Measurements from ENCODE around the gene ZNF385C.
"Not testable (repeated sequence)": the region's sequence is repeated elsewhere in the genome, so short reads cannot be mapped to it uniquely, and the experiment has no call there.

The ZNF385C gene

DNA sequence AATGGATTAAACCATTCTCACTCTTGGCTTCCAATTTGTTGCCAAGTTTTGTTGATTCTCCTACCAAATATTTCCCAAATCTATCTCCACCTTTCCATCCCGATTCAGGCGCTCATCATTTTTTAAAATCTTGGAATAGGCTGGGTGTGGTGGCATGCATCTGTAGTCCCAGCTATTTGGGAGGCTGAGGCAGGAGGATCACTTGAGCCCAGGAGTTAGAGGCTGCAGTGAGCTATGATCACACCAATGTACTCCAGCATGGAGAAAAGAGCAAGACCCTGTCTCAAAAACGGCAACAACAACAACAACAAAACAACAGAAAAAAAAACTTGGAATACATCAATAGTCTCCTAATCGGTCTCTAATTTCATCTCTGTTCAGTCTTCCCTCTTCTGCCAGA lies 79.3 kb downstream of the ZNF385C start:
- peaks cover 2% of the 10 kb centered on the region for H3K9me3 Mint-ChIP-seq
- no peak for DNase-seq (ENCODE audit: low spot score in 2 of 2)
- H3K27ac Mint-ChIP-seq, result peak overlapping the region; percentile 84
- no peak for ATAC-seq
- H3K4me1 Mint-ChIP-seq, result peaks cover 57% of the 10 kb centered on the region
- H3K4me3 Mint-ChIP-seq, result peak overlapping the region; percentile 93
- peaks cover 51% of the 10 kb centered on the region for H3K36me3 Mint-ChIP-seq

DNA sequence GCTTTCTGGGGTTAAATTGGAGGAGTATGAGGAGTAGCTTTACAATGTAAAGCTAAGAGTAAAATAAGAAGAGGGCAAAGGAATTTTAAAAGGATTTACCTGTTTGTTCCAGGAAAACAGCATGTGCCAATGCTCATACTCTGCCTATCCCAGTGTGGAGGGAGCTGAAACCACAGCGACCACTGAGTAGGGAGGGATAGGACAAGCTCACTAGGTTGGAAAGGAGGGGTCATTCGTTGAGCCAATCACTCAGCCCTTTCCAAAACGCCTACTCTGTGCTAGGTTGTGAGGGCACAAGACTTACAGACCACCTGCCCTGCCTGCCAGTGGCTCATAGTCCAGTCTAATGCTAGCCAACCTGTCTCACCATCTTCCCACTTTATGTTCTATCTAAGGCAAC lies 79.9 kb downstream of the ZNF385C start:
- peaks cover 48% of the 10 kb centered on the region for H3K36me3 Mint-ChIP-seq
- DNase-seq (ENCODE audit: low spot score in 2 of 2) (no peak), ATAC-seq (no peak)
- peak overlapping the region; percentile 98 for H3K27ac Mint-ChIP-seq
- peaks cover 2% of the 10 kb centered on the region for H3K9me3 Mint-ChIP-seq
- peak overlapping the region; percentile 93 for H3K4me3 Mint-ChIP-seq
- peaks cover 61% of the 10 kb centered on the region for H3K4me1 Mint-ChIP-seq

DNA sequence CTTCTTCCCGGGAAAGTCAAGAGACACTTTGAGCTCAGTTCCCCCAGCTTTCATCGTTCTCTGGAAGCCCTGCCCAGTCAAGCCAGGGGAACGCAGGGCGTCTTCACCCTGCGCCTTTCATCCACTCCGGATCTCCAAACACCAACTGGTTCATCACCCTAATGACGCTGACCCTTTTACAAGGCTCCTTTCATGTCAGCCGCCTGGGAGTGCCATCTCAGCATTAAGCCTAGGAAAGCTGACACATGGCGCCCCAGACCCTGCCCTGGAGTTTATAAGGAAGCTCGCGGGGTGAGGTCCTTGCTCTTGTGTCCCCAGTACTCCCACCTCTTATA lies 80.4 kb downstream of the ZNF385C start:
- H3K4me1 Mint-ChIP-seq, result peaks cover 66% of the 10 kb centered on the region
- peaks cover 46% of the 10 kb centered on the region for H3K36me3 Mint-ChIP-seq
- ATAC-seq (peak; percentile 27), DNase-seq (ENCODE audit: low spot score in 2 of 2) (no peak)
- H3K4me3 Mint-ChIP-seq, result peak overlapping the region; percentile 93
- peak overlapping the region; percentile 98 for H3K27ac Mint-ChIP-seq
- peaks cover 2% of the 10 kb centered on the region for H3K9me3 Mint-ChIP-seq

- H3K4me3 Mint-ChIP-seq, result peak within 1 kb of the TSS; percentile 93
Observed at GRCh38 chr17:42016941-42017865, 81.1 kb downstream of the ZNF385C start, which contains the start of gene DNAJC7. Gene DNAJC7, minus strand, starts transcription at chr17:42017439. Its CDS starts 23 bp downstream, at chr17:42017416.

GRCh38 chr17:42016411-42016831 lies 81.9 kb downstream of the ZNF385C start:
- peak overlapping the region; percentile 98 for H3K27ac Mint-ChIP-seq
- peak overlapping the region; percentile 93 for H3K4me3 Mint-ChIP-seq
- DNase-seq (ENCODE audit: low spot score in 2 of 2) (no peak), ATAC-seq (no peak)
- peaks cover 69% of the 10 kb centered on the region for H3K4me1 Mint-ChIP-seq
- peaks cover 2% of the 10 kb centered on the region for H3K9me3 Mint-ChIP-seq
- peaks cover 39% of the 10 kb centered on the region for H3K36me3 Mint-ChIP-seq

More at GRCh38 chr17:42016941-42017865, 81.1 kb downstream of the ZNF385C start, which contains the start of gene DNAJC7:
- peaks cover 67% of the 10 kb centered on the region for H3K4me1 Mint-ChIP-seq
- ATAC-seq (peak; percentile 93), DNase-seq (ENCODE audit: low spot score in 2 of 2) (peak; percentile 76 to 92)
- H3K9me3 Mint-ChIP-seq, result peaks cover 2% of the 10 kb centered on the region
- H3K27ac Mint-ChIP-seq, result peak within 1 kb of the TSS; percentile 98
- H3K36me3 Mint-ChIP-seq, result peaks cover 43% of the 10 kb centered on the region

DNA sequence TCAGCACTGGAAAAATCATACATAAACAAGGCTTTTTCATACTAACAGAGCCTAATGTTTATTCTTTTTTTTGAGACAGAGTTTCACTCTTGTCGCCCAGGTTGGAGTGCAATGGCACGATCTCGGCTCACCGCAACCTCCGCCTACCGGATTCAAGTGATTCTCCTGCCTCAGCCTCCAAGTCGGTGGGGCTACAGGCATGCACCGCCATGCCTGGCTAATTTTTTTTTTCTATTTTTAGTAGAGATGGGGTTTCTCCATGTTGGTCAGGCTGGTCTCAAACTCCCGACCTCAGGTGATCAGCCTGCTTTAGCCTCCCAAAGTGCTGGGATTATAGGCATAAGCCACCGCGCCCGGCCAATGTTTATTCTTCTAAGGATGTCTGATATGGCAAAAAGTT lies 84.5 kb downstream of the ZNF385C start:
- H3K9me3 Mint-ChIP-seq, result not testable (repeated sequence)

DNA sequence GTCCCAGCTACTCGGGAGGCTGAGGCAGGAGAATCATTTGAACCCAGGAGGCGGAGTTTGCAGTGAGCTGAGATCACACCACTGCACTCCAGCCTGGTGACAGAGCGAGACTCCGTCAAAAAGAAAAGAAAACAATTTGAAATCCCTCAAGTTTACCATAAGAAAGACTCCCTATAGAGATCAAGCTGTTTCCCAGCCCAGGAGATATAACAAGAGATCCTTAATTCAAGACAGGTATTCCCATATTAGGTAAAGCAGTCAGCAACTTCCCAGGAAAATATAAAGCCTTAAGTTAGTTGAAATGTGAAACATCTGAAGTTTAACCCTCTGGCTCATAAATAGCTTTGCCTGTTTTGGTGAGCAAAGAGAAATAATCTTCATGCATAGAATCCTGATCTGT lies 85.9 kb downstream of the ZNF385C start:
- H3K36me3 Mint-ChIP-seq, result peaks cover 53% of the 10 kb centered on the region
- not testable (repeated sequence) for DNase-seq (ENCODE audit: low spot score in 2 of 2); ATAC-seq; H3K9me3 Mint-ChIP-seq; H3K4me3 Mint-ChIP-seq
- peak overlapping the region; percentile 17 for H3K27ac Mint-ChIP-seq
- peaks cover 58% of the 10 kb centered on the region for H3K4me1 Mint-ChIP-seq

More for the DNA sequence above, 84.5 kb downstream of the ZNF385C start:
- H3K27ac Mint-ChIP-seq, result peak overlapping the region; percentile 17
- H3K4me1 Mint-ChIP-seq, result peaks cover 70% of the 10 kb centered on the region
- H3K4me3 Mint-ChIP-seq; ATAC-seq; DNase-seq (ENCODE audit: low spot score in 2 of 2): not testable (repeated sequence)
- H3K36me3 Mint-ChIP-seq, result peaks cover 53% of the 10 kb centered on the region

DNA sequence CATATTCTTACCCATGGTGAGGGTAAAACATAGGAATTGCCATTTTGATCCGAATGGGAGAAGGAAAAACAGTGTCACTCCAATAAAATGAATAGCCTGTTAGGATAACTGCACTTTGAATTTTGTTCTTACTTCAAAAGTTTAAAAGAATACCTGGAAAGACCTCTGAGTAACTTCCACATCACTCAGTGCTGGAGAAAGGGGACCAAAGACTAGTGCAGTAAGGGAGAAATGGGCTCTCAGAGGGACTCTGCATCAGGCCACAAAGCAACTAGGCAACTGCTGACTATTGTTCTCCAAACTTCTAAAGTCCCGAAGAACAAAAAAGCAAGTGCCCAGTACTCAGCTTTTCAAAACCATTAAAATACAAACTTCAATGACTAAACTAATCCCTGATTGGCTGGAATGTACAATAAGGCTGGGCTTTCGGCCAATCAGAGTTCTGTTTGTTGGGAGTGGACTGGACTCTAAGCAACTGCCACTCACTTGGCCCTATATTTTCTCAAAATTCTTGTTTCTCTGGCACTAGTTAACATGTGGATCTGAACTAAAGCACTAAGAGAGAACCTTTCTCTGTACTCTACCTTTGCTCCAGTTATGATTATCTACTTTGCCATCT lies 87.3 kb downstream of the ZNF385C start:
- H3K27ac Mint-ChIP-seq, result peak overlapping the region; percentile 44

GRCh38 chr17:42010266-42010680 lies 88.0 kb downstream of the ZNF385C start:
- DNase-seq (ENCODE audit: low spot score in 2 of 2); H3K9me3 Mint-ChIP-seq; H3K4me3 Mint-ChIP-seq; ATAC-seq: not testable (repeated sequence)
- H3K36me3 Mint-ChIP-seq, result peaks cover 43% of the 10 kb centered on the region
- peaks cover 57% of the 10 kb centered on the region for H3K4me1 Mint-ChIP-seq
- peak overlapping the region; percentile 44 for H3K27ac Mint-ChIP-seq

More for the DNA sequence above, 87.3 kb downstream of the ZNF385C start:
- no peak overlapping the region for H3K4me3 Mint-ChIP-seq
- H3K36me3 Mint-ChIP-seq, result peaks cover 47% of the 10 kb centered on the region
- ATAC-seq (no peak), DNase-seq (ENCODE audit: low spot score in 2 of 2) (no peak)
- no peaks in the 10 kb centered on the region for H3K9me3 Mint-ChIP-seq
- peaks cover 61% of the 10 kb centered on the region for H3K4me1 Mint-ChIP-seq

DNA sequence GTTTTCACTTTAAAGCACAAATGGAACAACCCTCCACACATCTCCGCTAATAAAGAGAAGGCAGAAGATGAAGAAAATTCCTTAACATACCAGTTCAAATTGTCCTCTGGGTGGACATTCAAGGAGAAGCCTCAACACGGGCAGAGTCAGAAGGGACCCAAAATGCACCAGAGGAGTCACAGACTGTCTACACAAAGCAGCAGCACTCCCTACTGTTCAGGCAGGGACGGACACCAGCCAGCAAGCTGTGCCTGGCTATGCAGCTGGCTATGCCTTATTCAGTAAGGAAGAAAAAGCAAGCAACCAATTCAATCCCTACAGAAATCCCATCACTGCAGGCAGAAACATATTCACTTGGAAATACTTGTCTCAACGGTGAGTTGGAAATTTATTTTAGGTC lies 89.1 kb downstream of the ZNF385C start:
- peaks cover 57% of the 10 kb centered on the region for H3K4me1 Mint-ChIP-seq
- DNase-seq (ENCODE audit: low spot score in 2 of 2), result no peak

DNA sequence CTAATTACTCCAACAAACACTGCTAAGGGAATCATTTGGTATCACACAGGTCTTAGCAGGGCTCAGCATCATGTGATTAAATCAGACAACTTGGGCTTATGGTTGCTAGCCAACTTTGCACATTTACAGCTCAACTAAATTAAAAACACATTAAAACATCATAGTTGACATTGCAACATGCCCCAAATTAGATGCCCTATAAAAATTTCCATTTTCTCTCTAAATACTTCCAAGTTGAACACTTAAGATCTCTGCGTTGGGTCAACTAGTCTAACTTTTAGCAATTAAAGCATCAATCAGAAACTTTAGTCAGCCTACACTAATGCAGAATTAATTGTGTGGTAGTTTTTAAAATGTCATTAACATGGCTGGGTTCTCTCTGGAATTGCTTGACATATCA lies 93.1 kb downstream of the ZNF385C start:
- H3K4me1 Mint-ChIP-seq, result peaks cover 34% of the 10 kb centered on the region
- H3K36me3 Mint-ChIP-seq, result peaks cover 68% of the 10 kb centered on the region

More for the DNA sequence above, 89.1 kb downstream of the ZNF385C start:
- Mint-ChIP-seq H3K4me3 (no peak overlapping the region), H3K27ac (no peak overlapping the region), H3K36me3 (peaks cover 42% of the 10 kb centered on the region), H3K9me3 (no peaks in the 10 kb centered on the region)
- ATAC-seq, result no peak

GRCh38 chr17:42002792-42003301 lies 95.4 kb downstream of the ZNF385C start:
- DNase-seq (ENCODE audit: low spot score in 2 of 2), result no peak
- Mint-ChIP-seq H3K9me3 (no peaks in the 10 kb centered on the region), H3K27ac (peak overlapping the region; percentile 80), H3K4me3 (no peak overlapping the region), H3K36me3 (peaks cover 85% of the 10 kb centered on the region), H3K4me1 (peaks cover 23% of the 10 kb centered on the region)
- ATAC-seq, result no peak

More for the DNA sequence above, 93.1 kb downstream of the ZNF385C start:
- ATAC-seq (no peak), DNase-seq (ENCODE audit: low spot score in 2 of 2) (no peak)
- Mint-ChIP-seq H3K4me3 (no peak overlapping the region), H3K9me3 (no peaks in the 10 kb centered on the region), H3K27ac (peak overlapping the region; percentile 32)

GRCh38 chr17:42002175-42002791 lies 96.0 kb downstream of the ZNF385C start:
- H3K27ac Mint-ChIP-seq, result peak overlapping the region; percentile 80
- H3K4me3 Mint-ChIP-seq, result no peak overlapping the region
- no peak for DNase-seq (ENCODE audit: low spot score in 2 of 2)
- H3K9me3 Mint-ChIP-seq, result no peaks in the 10 kb centered on the region
- peaks cover 88% of the 10 kb centered on the region for H3K36me3 Mint-ChIP-seq
- H3K4me1 Mint-ChIP-seq, result peaks cover 22% of the 10 kb centered on the region
- no peak for ATAC-seq

GRCh38 chr17:42001729-42002128 lies 96.5 kb downstream of the ZNF385C start:
- H3K4me3 Mint-ChIP-seq, result no peak overlapping the region
- peaks cover 22% of the 10 kb centered on the region for H3K4me1 Mint-ChIP-seq
- peak overlapping the region; percentile 80 for H3K27ac Mint-ChIP-seq
- H3K36me3 Mint-ChIP-seq, result peaks cover 88% of the 10 kb centered on the region
- DNase-seq (ENCODE audit: low spot score in 2 of 2), result no peak
- no peaks in the 10 kb centered on the region for H3K9me3 Mint-ChIP-seq
- no peak for ATAC-seq

Measured in stimulated activated effector memory CD8-positive, alpha-beta T cell treated with anti-CD3 and anti-CD28 coated beads, Interleukin-12 subunit alpha, Interleukin-12 subunit beta, amount 100 ng/mL, for 72 hours (primary cell).